ENCODE measurements around the gene MYH3.

The MYH3 gene

GRCh38 chr17:10664571-10664970, 7.5 kb upstream of the MYH3 start:
- TF ChIP-seq ZNF274 (IDR thresholded peaks at IDR 0.05; ENCODE audit: low read depth, low read length) = no peak
- H3K4me3 ChIP-seq (ENCODE audit: low read length) = no peak overlapping the region

DNA sequence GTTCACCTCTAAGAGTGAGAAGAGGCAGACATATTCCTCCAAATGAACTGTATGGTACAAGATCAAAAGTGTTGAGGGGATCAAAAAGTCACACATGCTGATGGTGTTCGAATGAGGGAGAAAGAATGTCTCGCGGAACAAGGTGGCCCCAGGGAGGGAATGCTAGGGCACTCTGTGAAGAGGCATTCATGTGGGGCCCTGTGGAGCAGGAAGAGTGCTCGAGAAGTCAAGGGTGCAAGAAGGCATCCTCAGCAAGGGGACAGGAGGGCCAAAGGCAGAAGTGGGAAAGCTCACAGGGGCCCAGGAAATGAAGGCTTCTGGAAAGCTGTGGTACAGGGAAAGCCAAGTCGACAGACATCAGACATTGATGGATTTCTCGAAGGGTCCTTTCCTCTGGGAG, 6.1 kb upstream of the MYH3 start:
- no peak overlapping the region for H3K4me3 ChIP-seq (ENCODE audit: low read length)
- TF ChIP-seq ZNF274 (IDR thresholded peaks at IDR 0.05; ENCODE audit: low read depth, low read length) = no peak

- TF ChIP-seq ZNF274 (IDR thresholded peaks at IDR 0.05; ENCODE audit: low read depth, low read length) = no peak
- no peak overlapping the region for H3K4me3 ChIP-seq (ENCODE audit: low read length)
Measured at GRCh38 chr17:10661437-10661836, 4.3 kb upstream of the MYH3 start.

- H3K4me3 ChIP-seq (ENCODE audit: low read length) = no peak overlapping the region
- TF ChIP-seq ZNF274 (IDR thresholded peaks at IDR 0.05; ENCODE audit: low read depth, low read length) = no peak
Measured at GRCh38 chr17:10657879-10658278, 770 bp upstream of the MYH3 start.

DNA sequence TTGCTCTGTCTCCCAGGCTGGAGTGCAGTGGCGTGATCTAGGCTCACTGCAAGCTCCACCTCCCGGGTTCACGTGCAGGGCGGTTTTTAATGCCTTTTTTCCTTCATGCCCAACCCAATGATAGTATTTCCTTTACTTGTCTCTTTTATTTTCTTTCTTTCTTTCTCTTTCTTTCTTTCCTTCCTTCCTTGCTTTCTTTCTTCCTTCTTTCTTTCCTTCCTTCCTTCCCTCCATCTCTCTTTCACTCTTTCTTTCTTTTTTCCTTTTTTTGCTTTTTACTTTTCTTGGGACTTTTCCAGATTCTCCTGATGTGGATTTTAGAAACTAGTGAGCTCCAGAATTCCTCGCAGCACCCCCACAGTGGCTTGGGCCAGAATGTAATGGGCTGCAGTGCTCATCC, 3.1 kb downstream of the MYH3 start:
- TF ChIP-seq ZNF274 (IDR thresholded peaks at IDR 0.05; ENCODE audit: low read depth, low read length) = no peak
- no peak overlapping the region for H3K4me3 ChIP-seq (ENCODE audit: low read length)

- no peak overlapping the region for H3K4me3 ChIP-seq (ENCODE audit: low read length)
- TF ChIP-seq ZNF274 (IDR thresholded peaks at IDR 0.05; ENCODE audit: low read depth, low read length) = no peak
Measured at GRCh38 chr17:10652984-10653659, 4.0 kb downstream of the MYH3 start.

- no peak for TF ChIP-seq ZNF274 (IDR thresholded peaks at IDR 0.05; ENCODE audit: low read depth, low read length)
Measured at GRCh38 chr17:10651927-10652326, 5.2 kb downstream of the MYH3 start.

GRCh38 chr17:10649602-10650001, 7.5 kb downstream of the MYH3 start:
- H3K4me3 ChIP-seq (ENCODE audit: low read length) = no peak overlapping the region
- no peak for TF ChIP-seq ZNF274 (IDR thresholded peaks at IDR 0.05; ENCODE audit: low read depth, low read length)

More at GRCh38 chr17:10651927-10652326, 5.2 kb downstream of the MYH3 start:
- no peak overlapping the region for H3K4me3 ChIP-seq (ENCODE audit: low read length)

DNA sequence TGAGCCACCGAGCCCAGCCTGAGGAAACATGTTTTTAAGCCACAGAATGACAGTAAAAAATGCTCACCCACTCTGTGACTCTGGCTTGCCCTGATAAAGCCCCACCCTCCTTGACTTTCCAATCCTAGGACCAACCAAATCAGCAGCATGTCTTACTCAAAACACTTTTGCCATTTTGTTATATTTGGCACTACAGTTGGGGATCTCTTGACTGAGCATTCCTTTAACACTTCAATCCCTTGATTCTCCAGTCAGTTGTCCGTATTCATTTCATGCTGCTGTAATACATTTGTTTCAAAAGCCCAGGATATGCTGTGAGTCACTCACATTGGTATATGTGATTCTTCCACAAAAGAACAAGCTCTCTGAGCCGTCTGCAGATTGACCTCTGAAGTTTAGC, 8.2 kb downstream of the MYH3 start:
- H3K4me3 ChIP-seq (ENCODE audit: low read length) = no peak overlapping the region
- TF ChIP-seq ZNF274 (IDR thresholded peaks at IDR 0.05; ENCODE audit: low read depth, low read length) = no peak

DNA sequence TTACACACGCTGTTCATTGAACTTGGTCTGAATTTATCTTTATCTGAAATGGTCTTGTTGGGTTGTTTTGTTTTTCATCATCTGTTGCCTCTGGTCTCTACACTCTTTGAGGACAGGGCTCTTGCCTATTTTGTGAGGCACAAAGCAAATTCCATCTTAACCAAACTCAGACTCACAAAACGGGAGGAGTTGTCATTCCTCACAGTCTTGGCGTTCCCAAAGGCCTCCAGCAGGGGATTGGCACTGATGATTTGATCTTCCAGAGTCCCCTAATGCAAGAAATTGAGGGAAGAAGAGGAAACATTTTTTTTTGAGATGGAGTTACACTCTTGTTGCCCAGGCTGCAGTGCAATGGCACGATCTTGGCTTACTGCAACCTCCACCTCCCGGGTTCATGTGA, 8.7 kb downstream of the MYH3 start:
- TF ChIP-seq ZNF274 (IDR thresholded peaks at IDR 0.05; ENCODE audit: low read depth, low read length) = no peak

DNA sequence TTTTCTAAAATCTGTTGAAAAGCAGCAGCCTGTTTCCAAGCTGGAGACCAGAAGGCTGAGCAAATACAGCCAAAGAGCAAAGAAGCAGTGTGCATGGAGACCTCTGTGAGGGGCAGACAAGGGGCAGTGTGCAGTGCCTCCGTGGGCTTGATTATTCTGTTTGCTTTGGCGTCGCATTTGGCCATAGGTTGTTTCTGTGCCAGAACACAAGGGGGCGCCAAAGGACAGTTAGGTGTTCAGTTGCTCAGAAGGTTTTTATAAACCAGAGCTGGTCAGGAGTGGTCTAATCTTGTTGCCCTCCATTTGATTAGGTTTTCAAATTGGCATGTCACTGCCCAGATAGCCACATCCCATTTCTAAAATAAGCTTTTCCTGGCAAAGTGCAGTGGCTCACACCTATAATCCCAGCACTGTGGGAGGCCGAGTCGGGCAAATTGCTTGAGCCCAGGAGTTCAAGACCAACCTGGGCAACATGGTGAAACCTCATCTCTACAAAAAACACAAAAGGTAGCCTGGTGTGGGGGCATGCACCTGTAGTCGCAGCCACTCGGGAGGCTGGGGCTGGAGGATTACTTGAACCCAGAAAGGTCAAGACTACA, 10.6 kb downstream of the MYH3 start:
- TF ChIP-seq ZNF274 (IDR thresholded peaks at IDR 0.05; ENCODE audit: low read depth, low read length) = no peak
- H3K4me3 ChIP-seq (ENCODE audit: low read length) = no peak overlapping the region

More for the DNA sequence above, 8.7 kb downstream of the MYH3 start:
- H3K4me3 ChIP-seq (ENCODE audit: low read length) = no peak overlapping the region

- no peak for TF ChIP-seq ZNF274 (IDR thresholded peaks at IDR 0.05; ENCODE audit: low read depth, low read length)
Measured at GRCh38 chr17:10640475-10640874, 16.6 kb downstream of the MYH3 start.

GRCh38 chr17:10638151-10638550, 19.0 kb downstream of the MYH3 start:
- TF ChIP-seq ZNF274 (IDR thresholded peaks at IDR 0.05; ENCODE audit: low read depth, low read length) = no peak
- H3K4me3 ChIP-seq (ENCODE audit: low read length) = no peak overlapping the region

More at GRCh38 chr17:10640475-10640874, 16.6 kb downstream of the MYH3 start:
- H3K4me3 ChIP-seq (ENCODE audit: low read length) = no peak overlapping the region

GRCh38 chr17:10635290-10635689, 21.8 kb downstream of the MYH3 start:
- no peak for TF ChIP-seq ZNF274 (IDR thresholded peaks at IDR 0.05; ENCODE audit: low read depth, low read length)
- H3K4me3 ChIP-seq (ENCODE audit: low read length) = no peak overlapping the region

DNA sequence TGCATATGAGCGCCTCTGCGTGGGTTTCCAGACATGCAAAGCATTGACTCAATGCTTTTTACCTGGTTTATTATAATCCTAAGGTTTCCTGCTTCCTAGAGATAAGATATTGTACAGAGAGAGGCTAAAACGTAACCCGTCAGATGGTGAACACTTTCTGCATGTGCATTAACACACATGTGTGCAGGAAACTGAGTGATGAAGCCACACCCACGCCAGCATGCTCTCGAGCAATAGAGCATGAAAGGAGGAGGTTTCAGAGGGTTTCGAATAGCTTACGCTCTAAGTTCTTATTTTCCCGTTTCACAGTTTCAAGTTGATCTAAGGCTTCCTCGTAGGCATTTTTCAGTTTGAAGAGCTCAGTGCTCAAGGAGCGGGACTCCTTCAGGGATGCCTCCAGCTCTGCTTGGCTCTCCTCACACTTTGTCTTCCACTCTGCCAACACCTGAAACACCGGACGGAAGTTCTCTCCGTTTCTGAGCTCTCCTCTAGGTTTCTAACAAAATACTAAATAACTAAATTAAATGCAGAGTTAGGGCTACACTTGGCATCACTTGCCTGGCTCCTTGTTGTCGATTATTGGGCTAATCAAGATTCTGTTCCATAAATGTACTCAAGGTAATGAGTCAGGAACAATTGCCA, 23.2 kb downstream of the MYH3 start:
- no peak overlapping the region for H3K4me3 ChIP-seq (ENCODE audit: low read length)
- TF ChIP-seq ZNF274 (IDR thresholded peaks at IDR 0.05; ENCODE audit: low read depth, low read length) = no peak

Data from GM08714 (cell line).